Caki2 (cell line): ENCODE measurements around the gene LMOD1. TPM values are rescaled to one million over a fixed set of nuclear protein-coding genes. Genes with fewer than 3 reads are reported as not detected.

Source experiments
- DNase-seq: peaks from one replicate; pipeline ENCODE4 v3.0.0-alpha.2; 2015; ENCODE audit warnings: low read depth
- in situ Hi-C: cut with HindIII; loops from 2 replicates; pipeline ENCODE4 v1.10.0; 2016; ENCODE audit warnings: low sequenced_read_pairs, low pct_unique_long_range_greater_than_20kb, mixed read lengths
- total RNA-seq: library from RNA; depleted of rRNA; stranded (reverse); fragments of >200 nt; shearing (Covaris generic); gene quantifications from 2 replicates; pipeline ENCODE4 v1.2.3, GENCODE V29; 2014; ENCODE audit warnings: low replicate concordance; rRNA removed

Gene LMOD1
- total RNA-seq, 1 experiment from 2014 or later: not detected

GRCh38 chr1:201848230-201848629 is 98.1 kb downstream of the LMOD1 start:
- in situ Hi-C loops: no loop called here
- no peak for DNase-seq

GRCh38 chr1:201847150-201847549 is 99.2 kb downstream of the LMOD1 start:
- in situ Hi-C loops: no loop called here

More at GRCh38 chr1:201847150-201847549, 99.2 kb downstream of the LMOD1 start:
- DNase-seq: no peak

Other genes with a start within 250 kb of the LMOD1 start
- 16.6 and 20.4 TPM in 2 replicates for gene IPO9, start 117.4 kb downstream of the LMOD1 start, total RNA-seq
- 36.4 and 36.9 TPM in 2 replicates for gene SHISA4, start 57.6 kb downstream of the LMOD1 start, total RNA-seq
- gene TIMM17A, start 9.0 kb upstream of the LMOD1 start, total RNA-seq: 48.8 and 56.4 TPM in 2 replicates
- gene RNPEP, start 36.1 kb upstream of the LMOD1 start, total RNA-seq: 139 and 146 TPM in 2 replicates
- 251 and 255 TPM in 2 replicates for gene ELF3, start 64.0 kb upstream of the LMOD1 start, total RNA-seq
- gene GPR37L1, start 176.4 kb upstream of the LMOD1 start, total RNA-seq: not detected in 2 replicates
- 16.9 and 23.9 TPM in 2 replicates for gene ARL8A, start 198.2 kb upstream of the LMOD1 start, total RNA-seq
- gene PTPN7, start 214.1 kb upstream of the LMOD1 start, total RNA-seq: not detected in 2 replicates
- gene LGR6, start 247.3 kb upstream of the LMOD1 start, total RNA-seq: not detected in 2 replicates